HG02970 (cell line): ENCODE data around the gene ZNF618.
"Not testable (repeated sequence)": the region's sequence is repeated elsewhere in the genome, so short reads cannot be mapped to it uniquely, and the experiment has no call there.

ENCODE experiments used
- ATAC-seq: cut with Tn5 transposase; IDR thresholded peaks from one replicate; pipeline ENCODE4 v1.9.1; 2021; ENCODE audit warnings: mild to moderate bottlenecking, moderate library complexity, moderate number of reproducible peaks; ENCODE audit not compliant: unreplicated experiment, low FRiP score

Gene ZNF618

DNA sequence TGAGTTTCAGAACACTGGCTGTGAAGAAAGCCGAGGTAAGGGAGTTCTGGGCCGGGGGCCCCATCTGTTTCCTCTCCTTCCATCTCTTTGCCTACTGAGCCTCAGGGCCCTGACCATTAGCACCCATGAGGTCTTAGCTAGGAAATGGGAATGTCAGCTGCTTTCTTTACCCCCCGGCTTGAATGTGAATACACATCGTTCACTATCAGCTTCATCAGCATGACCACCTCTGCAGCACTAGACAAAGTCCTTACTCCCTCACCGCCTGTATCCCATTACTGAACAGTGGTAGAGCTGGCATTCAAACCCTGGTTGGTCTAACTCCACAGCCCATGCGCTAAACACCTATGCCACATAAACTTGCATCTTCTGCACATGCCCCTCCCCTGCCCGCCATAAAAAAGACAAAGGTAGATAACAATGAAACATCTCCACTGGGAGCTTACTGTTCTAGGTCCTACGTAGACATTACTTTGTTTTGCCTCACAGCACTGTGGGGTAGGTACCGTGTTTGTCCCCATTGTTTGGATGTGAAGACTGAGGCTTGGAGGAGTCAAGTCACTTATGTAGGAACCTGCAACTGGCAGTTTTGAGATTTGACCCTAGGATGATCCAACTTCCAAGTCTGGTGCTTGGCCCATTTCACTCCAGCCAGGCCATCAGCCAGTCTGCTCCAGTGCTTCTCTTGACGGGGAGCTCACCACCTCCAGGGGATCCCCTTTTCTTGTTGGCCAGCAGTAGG is 108.7 kb downstream of the ZNF618 start:
- ATAC-seq: no peak

DNA sequence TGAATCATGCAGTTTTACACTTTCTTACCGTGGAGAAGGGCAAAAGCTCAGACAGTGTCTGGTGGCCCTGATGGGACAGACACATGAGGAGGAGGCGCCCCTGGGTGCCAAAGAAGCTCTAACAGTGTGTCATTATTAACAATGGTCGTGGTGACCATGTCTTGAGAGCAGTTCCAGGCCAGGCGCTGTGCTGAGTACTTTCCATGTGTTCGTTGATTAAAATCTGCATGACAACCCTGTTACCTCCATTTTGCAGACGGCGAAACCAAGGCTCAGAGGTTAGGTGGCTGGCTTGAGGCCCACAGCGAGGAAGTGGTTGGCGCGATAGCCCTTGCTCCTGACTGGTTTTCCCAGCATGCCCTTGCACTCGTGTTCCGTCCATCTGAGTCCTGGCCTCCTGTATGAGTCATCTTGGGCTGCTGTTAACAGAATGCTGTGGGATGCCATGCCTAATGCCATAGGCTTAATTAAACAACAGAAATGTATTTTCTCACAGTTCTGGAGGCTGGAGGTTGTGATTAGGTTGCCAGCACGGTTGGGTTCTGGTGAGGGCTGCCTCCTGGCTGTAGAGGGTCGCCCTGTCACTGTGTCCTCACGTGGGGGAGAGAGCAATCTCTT is 110.0 kb downstream of the ZNF618 start:
- ATAC-seq: no peak

DNA sequence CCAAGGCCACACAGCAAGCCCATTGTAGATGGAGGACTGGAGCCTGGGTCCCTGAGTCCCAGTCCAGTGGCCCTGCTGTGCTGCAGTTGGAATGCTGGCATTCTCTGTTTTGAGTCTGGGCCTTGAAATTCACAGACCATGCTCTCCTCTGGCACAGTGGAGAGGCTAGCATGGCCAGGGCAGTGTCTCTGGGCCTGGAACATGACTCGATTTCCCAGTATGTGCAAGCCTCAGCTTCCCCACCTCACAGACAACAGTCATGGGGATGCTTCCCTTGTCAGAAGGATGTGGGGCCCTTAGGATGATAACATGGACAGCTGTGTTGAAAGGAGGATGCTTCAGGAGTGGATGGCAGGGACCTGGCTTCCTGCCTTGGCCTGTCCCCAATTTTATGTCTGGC is 110.8 kb downstream of the ZNF618 start:
- ATAC-seq: no peak

DNA sequence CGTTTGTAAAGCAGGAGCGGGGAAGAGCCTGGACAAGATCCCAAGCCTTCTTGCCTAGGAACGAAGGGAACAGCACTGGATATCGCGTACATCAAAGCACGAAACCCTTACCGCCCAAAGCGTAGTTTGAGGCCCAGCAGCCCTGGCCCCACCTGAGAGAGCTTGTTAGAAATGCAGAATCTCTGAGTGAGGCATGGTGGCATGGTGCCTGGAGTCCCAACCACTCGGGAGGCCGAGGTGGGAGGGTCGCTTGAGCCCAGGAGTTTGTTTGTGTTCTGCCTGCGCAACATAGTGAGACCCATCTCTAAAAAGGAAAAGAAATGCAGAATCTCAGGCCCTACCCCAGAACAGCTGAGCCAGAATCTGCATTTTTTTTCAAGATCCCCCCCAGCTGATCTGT is 111.4 kb downstream of the ZNF618 start:
- ATAC-seq: no peak

DNA sequence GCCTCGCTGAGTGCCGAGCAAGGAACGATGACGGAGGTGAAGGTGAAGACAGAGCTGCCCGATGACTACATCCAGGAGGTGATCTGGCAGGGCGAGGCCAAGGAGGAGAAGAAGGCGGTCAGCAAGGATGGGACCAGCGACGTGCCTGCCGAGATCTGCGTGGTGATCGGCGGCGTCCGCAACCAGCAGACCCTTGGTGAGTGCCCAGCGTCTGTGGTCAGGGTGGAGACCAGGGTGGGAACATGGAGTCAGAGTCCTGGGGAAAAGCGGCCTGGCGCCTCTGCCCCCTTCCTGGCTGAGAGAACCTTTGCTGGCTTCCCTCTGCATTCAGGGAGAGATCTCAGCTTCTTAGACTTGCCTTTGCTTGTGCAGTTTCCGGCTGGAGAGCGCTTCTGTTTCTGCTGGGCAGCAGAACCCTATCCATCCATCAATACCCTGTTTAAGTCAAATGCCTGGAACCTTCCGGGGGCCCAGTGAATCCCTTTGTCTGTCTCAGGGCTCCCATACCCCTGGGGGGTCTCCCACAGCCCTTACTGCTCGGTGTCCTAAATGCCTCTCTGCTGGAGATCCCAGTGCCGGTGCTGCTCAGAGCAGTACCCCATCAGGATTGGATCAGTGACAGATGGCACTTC is 112.4 kb downstream of the ZNF618 start:
- no peak for ATAC-seq

DNA sequence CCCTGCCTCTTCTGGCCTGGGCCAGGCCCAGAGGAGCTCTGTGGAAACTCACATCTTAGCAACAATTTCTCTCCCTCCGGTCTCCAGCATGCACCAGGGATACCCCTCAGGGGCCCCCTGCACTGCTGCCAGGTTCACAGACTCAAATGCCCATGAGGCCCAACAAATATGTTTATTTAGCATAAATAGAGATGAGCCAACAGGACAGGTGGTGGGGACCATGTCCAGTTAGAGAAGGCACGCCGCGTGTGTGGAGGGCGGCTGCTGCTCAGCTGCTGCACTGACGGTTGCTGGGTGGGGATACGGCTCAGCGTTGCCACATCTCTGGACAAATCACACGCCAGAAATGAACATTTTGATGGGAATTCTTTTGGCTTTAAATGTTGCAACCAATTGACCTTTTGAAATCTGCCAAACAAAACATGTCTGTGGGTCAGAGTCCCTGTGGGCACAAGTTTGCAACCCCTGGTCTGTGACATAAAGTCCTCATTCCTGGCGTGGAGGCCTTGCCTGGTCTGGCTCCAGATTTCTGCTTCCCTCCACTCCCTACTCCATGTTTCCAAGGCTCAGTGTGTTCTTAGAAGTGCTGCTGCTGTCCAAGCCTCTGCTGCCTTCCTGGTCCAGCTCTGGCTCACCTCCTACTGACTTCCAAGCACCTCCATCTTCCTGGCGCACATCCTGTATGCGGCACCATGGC is 113.1 kb downstream of the ZNF618 start:
- no peak for ATAC-seq

GRCh38 chr9:113989714-113990569 is 113.8 kb downstream of the ZNF618 start:
- ATAC-seq: no peak

GRCh38 chr9:113990570-113990907 is 114.4 kb downstream of the ZNF618 start:
- no peak for ATAC-seq

DNA sequence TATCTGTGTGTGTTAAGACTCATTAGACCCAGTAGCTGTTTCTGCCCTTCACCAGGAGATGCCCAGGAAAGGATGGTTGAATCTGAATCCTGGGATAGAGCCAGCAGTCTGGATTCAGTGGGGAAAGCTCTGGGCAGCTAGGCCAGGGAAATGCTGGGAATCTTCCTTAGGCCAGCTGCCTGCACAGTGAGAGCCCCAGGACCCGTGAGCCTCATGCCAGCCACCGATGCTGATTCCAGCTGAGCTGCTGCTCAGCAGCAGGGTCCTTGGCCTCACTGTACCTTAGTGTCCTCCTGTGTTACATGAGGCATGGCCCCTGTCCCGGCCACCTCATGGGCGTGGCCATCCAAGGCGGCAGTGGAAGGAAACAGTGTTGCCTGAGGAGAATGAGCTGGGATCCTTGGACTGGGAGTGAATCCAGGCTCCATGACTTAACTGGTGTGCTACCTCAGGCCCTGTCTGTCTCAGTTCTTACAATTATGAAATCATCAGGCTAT is 114.9 kb downstream of the ZNF618 start:
- no peak for ATAC-seq

DNA sequence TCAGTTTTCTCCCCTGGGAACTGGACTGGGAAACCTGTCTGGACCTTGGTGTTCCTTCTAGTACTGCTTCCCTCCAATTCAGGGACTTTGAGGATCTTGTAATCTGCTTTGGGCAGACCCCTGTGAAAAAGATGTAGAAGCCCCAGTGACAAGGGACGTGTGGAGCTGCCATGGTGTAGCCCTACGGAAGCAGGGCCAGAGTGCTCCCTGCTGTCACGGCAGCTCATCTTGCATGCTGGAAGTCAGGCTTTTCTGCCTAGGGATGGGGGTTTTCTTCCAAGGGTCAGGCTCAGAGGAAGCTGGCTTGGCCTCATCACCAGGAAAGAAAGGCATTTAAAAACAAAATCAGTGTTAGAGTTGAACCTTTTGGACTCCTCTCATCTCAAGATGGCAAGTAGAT is 115.6 kb downstream of the ZNF618 start:
- ATAC-seq: no peak

DNA sequence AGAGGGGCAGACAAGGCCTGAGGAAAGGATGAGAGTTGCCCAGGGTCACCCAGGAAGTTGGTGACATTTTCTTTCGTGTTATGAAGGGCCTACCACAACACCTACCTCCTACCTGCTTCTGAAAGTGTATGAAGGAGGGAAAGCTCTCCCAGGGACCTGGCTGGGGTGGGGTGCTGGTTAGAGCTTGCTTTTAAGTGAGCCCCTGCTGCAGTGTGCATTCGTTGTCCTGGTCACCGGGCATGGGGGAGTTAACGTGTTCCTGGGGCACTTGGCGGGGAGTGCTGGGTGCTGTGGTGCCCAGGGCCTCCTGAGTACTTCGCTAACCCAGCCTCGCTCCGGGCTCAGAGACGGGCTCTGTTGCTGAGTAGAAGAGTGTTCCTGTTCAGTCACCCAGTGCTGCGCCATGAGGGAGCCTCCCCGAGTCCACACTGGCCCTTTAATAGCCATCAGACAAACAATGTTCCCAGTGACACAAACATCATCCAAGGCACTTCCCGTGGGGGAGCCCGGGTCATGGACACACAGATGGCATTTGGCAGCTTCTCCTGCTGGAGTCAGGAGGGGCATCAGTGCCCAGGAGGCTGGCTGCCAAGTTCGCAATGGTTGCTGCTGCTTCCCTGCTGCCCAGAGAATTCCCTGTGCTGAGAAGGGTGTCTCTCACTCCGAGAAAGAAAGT is 116.3 kb downstream of the ZNF618 start:
- no peak for ATAC-seq

- no peak for ATAC-seq
These were observed 116.9 kb downstream of the ZNF618 start for GRCh38 chr9:113992994-113993393.

GRCh38 chr9:113993838-113994540 is 117.9 kb downstream of the ZNF618 start:
- ATAC-seq: no peak

GRCh38 chr9:113995401-113995800 is 119.3 kb downstream of the ZNF618 start:
- ATAC-seq: no peak

DNA sequence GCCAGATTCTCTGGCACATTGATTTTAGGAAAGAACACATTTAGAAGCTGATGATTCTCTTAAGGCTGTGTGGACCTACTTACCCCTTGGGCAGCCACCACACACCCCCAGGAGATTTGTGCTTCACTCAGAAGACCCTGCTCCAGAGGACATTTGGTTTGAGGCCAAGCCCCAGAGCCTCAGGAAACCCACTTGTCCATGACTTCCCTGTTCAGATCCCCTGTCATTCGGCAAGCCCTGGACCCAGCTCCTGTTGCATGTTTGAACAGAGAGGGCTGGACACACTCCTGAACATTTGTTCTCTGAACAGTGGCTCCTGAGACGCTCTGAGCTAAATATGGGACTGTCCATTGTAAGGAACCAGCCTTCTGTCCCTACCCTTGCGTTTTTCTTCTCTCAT is 119.9 kb downstream of the ZNF618 start:
- no peak for ATAC-seq

DNA sequence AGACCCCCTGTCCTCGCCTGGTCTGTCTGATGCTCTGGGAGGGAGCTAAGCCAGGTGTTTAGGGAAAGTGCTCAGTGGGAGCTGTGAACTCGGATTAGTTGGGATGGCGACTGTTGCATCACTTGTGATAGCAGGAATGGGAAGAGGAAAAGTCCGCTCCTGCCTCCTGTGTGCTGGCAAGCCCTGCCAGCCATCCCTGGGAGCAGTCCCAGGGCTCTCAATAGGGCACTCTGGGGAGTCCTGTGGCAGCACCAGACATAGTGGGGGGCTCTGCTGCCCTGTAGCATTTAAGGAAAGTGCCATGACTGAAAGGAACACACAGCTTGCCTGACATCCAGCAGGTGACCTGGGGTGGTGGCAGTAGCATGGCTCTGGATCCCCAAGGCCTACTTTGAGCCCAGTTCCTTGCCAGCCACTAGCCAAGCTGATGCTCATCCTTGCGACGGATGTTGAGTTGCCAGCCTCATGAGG is 120.5 kb downstream of the ZNF618 start:
- ATAC-seq: no peak

DNA sequence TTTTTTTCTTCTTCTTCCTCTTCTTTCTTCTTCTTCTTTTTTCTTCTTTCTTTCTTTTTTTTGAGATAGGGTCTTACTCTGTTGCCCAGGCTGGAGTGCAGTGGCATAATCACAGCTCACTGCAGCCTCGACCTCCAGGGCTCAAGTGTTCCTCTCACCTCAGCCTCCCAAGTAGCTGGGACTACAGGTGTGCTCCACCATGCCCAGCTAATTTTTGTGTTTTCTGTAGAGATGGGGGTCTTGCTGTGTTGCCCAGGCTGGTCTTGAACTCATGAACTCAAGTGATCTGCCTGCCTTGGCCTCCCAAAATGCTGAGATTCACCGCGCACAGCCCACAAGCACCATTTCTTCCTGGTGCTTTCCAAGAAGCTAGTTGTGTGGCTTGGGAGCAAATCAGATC is 121.0 kb downstream of the ZNF618 start:
- ATAC-seq: not testable (repeated sequence)

GRCh38 chr9:113997610-113998009 is 121.5 kb downstream of the ZNF618 start:
- ATAC-seq: no peak

- ATAC-seq: no peak
These were observed 122.0 kb downstream of the ZNF618 start for GRCh38 chr9:113998114-113998513.
